Neuron (in vitro differentiated cells): Measurements from ENCODE around the gene NELFCD.
"Not testable (repeated sequence)": the region's sequence is repeated elsewhere in the genome, so short reads cannot be mapped to it uniquely, and the experiment has no call there.

ENCODE experiments used
- H2AFZ ChIP-seq: one replicate; pipeline ENCODE4 v1.6.1; 2013; ENCODE audit warnings: low read depth, mild to moderate bottlenecking, inconsistent platforms, low read length, moderate library complexity
- H3K27me3 ChIP-seq: one replicate; pipeline ENCODE4 v1.6.1; 2013; ENCODE audit warnings: low read length; ENCODE audit not compliant: insufficient read depth
- H3K36me3 ChIP-seq: one replicate; pipeline ENCODE4 v1.6.1; 2013; ENCODE audit warnings: low read length; ENCODE audit not compliant: insufficient read depth
- H3K4me1 ChIP-seq: one replicate; pipeline ENCODE4 v1.6.1; 2013; ENCODE audit warnings: low read length; ENCODE audit not compliant: insufficient read depth
- H3K4me3 ChIP-seq: 2 replicates; pipeline ENCODE4 v1.5.1; 2013; ENCODE audit warnings: mild to moderate bottlenecking, low read length, moderate library complexity
- H3K9me3 ChIP-seq: one replicate; pipeline ENCODE4 v1.6.1; 2013; ENCODE audit warnings: low read length

Gene NELFCD

GRCh38 chr20:59032023-59032712 is 51.1 kb downstream of the NELFCD start, which contains the start of gene ATP5F1E:
TSS of gene ATP5F1E (minus strand) at chr20:59032335. CDS start at chr20:59032251, 84 bp downstream.
- Histone ChIP-seq H3K4me3 (peak within 1 kb of the TSS; percentile 71), H3K4me1 (peaks cover 51% of the 10 kb centered on the region), H2AFZ (peak within 1 kb of the TSS; percentile 63), H3K9me3 (no peaks in the 10 kb centered on the region), H3K27me3 (no peaks in the 10 kb centered on the region), H3K36me3 (peaks cover 40% of the 10 kb centered on the region)

GRCh38 chr20:59032713-59033059 is 51.6 kb downstream of the NELFCD start:
- Histone ChIP-seq H2AFZ (peak overlapping the region; percentile 63), H3K4me1 (peaks cover 51% of the 10 kb centered on the region), H3K9me3 (no peaks in the 10 kb centered on the region), H3K4me3 (peak overlapping the region; percentile 71), H3K36me3 (peaks cover 38% of the 10 kb centered on the region), H3K27me3 (no peaks in the 10 kb centered on the region)

GRCh38 chr20:59033093-59033492 is 52.0 kb downstream of the NELFCD start:
- Histone ChIP-seq H3K27me3 (no peaks in the 10 kb centered on the region), H3K4me1 (peaks cover 50% of the 10 kb centered on the region), H3K9me3 (no peaks in the 10 kb centered on the region), H3K4me3 (peak overlapping the region; percentile 71), H2AFZ (no peak overlapping the region), H3K36me3 (peaks cover 34% of the 10 kb centered on the region)

DNA sequence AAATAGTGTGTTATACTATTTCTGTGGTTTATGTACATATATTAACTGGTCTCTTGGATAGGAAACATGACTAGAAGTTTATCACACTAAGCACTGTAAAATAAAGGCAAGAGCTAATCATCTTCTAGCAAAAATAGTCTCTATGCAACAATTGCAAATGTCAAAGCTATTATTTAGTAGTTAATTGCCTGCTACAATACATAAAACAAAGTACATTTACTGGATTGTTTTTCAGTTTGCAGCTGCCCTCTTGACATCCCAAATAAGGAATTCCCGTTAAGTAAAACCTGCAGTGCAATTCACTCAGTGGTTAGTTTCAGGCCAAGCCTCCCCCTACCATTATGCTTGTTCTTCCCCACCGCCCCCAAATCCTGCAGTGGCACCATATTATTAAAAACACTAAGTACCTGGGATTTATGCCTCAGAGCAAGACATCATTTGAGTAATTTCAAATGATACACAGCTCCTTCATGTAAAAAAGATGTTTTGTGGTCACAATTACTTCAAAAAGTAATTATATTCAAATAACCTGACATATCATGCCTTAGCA is 52.6 kb downstream of the NELFCD start:
- Histone ChIP-seq H3K9me3 (no peaks in the 10 kb centered on the region), H3K36me3 (peaks cover 28% of the 10 kb centered on the region), H3K27me3 (no peaks in the 10 kb centered on the region), H3K4me1 (peaks cover 49% of the 10 kb centered on the region), H2AFZ (no peak overlapping the region), H3K4me3 (no peak overlapping the region)

- Histone ChIP-seq H3K9me3 (no peaks in the 10 kb centered on the region), H3K27me3 (no peaks in the 10 kb centered on the region), H3K4me1 (peaks cover 32% of the 10 kb centered on the region), H3K36me3 (peaks cover 13% of the 10 kb centered on the region), H2AFZ (no peak overlapping the region), H3K4me3 (no peak overlapping the region)
Measured at GRCh38 chr20:59035381-59035780, 54.3 kb downstream of the NELFCD start.

- Histone ChIP-seq H2AFZ (no peak overlapping the region), H3K4me3 (no peak overlapping the region), H3K4me1 (peaks cover 19% of the 10 kb centered on the region)
Measured at GRCh38 chr20:59037386-59037785, 56.3 kb downstream of the NELFCD start.

DNA sequence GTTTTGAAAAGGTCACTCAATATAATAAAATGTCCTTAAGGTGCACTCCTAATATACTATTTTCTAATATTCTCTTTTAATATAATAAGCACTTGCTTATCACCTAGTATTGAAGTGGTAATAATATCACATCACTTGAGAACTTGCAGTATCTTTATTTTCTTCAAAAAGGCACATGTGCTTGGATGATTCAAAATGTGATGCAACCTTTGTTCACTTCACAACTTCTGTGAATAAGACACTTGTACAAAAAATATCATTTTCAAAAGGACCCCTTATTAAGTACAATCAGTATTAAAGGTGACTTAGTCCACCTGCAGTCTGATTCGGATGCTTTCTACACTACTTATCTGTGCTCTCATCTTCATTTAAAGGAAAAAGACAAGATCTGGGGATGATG is 58.2 kb downstream of the NELFCD start:
- peaks cover 11% of the 10 kb centered on the region for H3K36me3 ChIP-seq
- no peaks in the 10 kb centered on the region for H3K27me3 ChIP-seq
- H2AFZ ChIP-seq = no peak overlapping the region
- no peak overlapping the region for H3K4me3 ChIP-seq
- H3K4me1 ChIP-seq = peaks cover 17% of the 10 kb centered on the region
- peaks cover 3% of the 10 kb centered on the region for H3K9me3 ChIP-seq

More at GRCh38 chr20:59037386-59037785, 56.3 kb downstream of the NELFCD start:
- peaks cover 3% of the 10 kb centered on the region for H3K9me3 ChIP-seq
- H3K27me3 ChIP-seq = no peaks in the 10 kb centered on the region
- peaks cover 11% of the 10 kb centered on the region for H3K36me3 ChIP-seq

DNA sequence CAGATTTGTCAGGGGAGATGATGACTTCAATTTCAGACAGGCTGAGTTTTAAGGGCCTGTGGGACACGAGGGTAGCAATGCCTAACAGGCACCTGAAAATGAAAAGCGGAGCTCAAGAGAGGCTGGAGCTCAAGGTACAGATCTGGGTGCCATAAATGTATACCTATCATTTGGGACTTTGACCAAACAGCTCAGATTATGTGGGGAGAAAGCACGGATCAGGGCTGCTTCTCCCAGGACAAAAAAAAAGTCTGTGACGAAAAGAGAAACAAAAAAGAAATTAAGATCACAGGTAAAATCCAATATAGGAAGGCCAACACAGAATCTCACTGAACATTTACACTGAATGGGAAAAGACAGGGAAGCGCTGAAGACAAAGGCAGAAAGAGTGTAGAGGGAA is 59.6 kb downstream of the NELFCD start:
- Histone ChIP-seq H3K4me3 (no peak overlapping the region), H3K9me3 (peaks cover 3% of the 10 kb centered on the region), H3K4me1 (peaks cover 17% of the 10 kb centered on the region), H3K27me3 (no peaks in the 10 kb centered on the region), H3K36me3 (peaks cover 7% of the 10 kb centered on the region), H2AFZ (no peak overlapping the region)

- not testable (repeated sequence) for H3K27me3 ChIP-seq, H3K9me3 ChIP-seq, H3K36me3 ChIP-seq, H2AFZ ChIP-seq
- Histone ChIP-seq H3K4me1 (peaks cover 17% of the 10 kb centered on the region), H3K4me3 (peak overlapping the region; percentile 67)
Measured at GRCh38 chr20:59041487-59041886, 60.4 kb downstream of the NELFCD start.

DNA sequence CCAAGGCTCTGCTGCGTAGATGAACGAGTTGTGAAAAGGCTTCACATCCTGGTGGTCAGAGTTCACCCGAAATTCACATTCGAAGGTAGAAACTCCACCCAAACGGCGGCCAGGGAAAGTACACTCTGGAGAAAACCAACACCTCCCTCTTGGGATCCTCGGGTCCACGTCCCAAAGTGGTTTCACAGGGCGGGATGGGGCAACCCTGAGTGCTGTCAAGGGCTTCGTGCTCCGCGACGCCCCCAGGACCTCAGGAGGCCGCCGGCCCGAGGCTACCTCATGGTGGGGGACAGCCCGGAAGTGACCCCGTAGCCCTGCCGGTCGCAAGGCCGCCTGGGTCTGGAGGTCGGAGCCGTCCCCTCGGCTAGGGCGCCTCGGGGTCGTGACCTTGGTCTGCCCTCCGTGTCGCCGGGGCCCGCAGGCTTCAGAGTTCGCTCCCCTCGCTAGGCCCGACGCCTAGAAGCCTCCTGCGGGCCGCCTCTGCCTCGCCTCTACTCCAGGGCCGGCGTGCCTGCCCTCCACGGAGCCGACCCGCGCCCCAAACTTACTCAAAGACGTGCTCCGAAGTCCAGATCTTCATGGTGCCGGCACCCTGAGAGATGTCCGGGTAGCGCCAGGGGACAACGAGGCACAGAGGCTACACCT is 61.2 kb downstream of the NELFCD start, which contains the start of gene PRELID3B:
Gene PRELID3B, minus strand, starts transcription at position 636 of the 645 bp plus-strand sequence. Its CDS starts 56 bp downstream, at position 580.
- H3K36me3 ChIP-seq = no peaks in the 10 kb centered on the region
- H3K4me1 ChIP-seq = peaks cover 14% of the 10 kb centered on the region
- no peaks in the 10 kb centered on the region for H3K27me3 ChIP-seq
- peak within 1 kb of the TSS; percentile 67 for H3K4me3 ChIP-seq
- peak within 1 kb of the TSS; percentile 76 for H2AFZ ChIP-seq
- H3K9me3 ChIP-seq = peaks cover 3% of the 10 kb centered on the region

DNA sequence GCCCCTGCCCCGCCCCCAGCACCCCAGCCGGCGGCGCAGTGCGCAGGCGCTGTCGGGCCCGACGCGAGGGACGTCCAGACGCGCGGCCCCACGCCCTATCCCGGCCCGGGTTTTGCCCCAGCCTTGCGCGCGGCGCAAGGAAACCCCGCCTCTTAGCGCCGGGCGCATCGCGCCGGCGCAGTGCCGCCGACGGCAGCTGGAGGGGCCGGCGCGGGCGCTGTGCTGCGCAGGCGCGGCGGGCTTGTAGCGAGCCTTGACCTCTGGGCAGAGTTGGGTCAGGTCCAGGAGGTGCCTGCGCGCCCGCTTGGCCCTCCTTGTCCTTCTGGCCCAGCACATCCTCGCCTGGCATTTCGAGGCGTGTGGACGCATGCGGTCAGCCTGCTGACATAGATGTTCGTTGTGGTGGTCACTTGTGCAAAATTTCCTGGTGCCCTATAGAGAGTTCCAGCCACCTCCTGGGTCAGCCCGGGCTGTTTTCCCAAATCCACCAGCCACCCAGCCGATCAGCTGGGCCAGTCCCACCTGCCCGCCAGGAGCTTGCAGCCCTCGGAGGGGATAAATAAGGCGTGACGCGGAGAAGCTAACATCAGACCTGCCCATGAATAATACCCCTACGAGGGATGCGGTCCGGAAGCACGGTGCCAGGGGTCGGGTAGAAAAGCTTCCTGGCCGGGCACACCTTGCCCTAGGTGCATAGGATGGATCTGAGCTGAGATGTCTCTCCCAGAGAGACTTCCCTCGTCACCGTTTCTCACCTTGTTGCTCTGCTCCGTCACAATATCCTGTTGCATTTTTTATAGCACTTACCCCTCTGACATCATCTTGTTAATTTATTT is 62.0 kb downstream of the NELFCD start:
- peak overlapping the region; percentile 67 for H3K4me3 ChIP-seq
- H3K4me1 ChIP-seq = peaks cover 8% of the 10 kb centered on the region
- H3K36me3 ChIP-seq = no peaks in the 10 kb centered on the region
- H3K27me3 ChIP-seq = no peaks in the 10 kb centered on the region
- H2AFZ ChIP-seq = peak overlapping the region; percentile 76
- H3K9me3 ChIP-seq = peaks cover 3% of the 10 kb centered on the region

DNA sequence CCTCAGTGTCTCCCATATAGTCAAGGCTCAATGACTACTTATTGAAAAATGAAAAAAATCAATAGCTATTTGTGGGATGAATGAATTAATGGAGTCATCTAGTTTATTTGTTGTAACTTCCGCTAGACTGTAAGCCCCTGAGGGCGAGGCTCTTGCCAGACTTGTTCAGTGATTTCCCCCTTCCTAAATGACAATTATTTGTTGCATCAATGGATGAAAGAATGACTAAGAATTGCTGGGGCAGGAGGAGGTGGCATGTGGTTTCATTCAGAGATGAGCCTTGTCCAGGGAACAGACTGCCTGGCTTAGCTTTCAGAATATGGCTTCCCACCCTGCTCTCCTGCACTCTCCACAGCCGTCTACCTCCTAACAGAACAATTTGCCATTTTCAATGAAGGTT is 62.6 kb downstream of the NELFCD start:
- Histone ChIP-seq H3K36me3 (no peaks in the 10 kb centered on the region), H3K4me1 (peaks cover 2% of the 10 kb centered on the region), H3K9me3 (peaks cover 3% of the 10 kb centered on the region), H3K27me3 (no peaks in the 10 kb centered on the region), H3K4me3 (no peak overlapping the region), H2AFZ (no peak overlapping the region)

DNA sequence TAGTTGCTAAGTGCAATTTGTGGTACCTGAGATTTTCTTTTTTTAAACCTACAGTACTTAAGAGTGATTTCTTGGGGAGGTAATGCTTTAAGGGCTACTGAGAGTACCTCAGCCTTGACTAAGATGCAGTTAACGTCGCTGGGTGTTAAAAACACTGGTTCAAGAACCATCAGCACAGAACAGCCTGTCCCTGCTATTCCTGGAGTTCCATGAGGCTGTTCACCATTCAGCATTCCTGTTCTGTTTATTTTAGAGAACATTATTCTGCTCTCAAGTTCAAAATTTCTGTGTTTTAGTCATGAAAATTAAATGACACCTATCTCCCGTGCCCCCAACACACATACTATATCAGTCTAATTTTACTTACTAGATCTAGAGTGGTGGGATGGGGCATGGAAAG is 63.2 kb downstream of the NELFCD start:
- Histone ChIP-seq H2AFZ (no peak overlapping the region), H3K36me3 (no peaks in the 10 kb centered on the region), H3K27me3 (no peaks in the 10 kb centered on the region), H3K4me1 (peaks cover 2% of the 10 kb centered on the region), H3K4me3 (no peak overlapping the region), H3K9me3 (peaks cover 3% of the 10 kb centered on the region)
